ENCODE measurements around the gene GRIK2. TPM values are rescaled to one million over a fixed set of nuclear protein-coding genes. Genes with fewer than 3 reads are reported as not detected.

The GRIK2 gene
- total RNA-seq, 1 donor from 2014 or later, result 2.5 TPM

- DNase-seq (ENCODE audit: low read depth) (peak; percentile 49), FAIRE-seq (no peak)
- no peak overlapping the region for H2AFZ ChIP-seq (ENCODE audit: low read depth, low read length)
- H3K9ac ChIP-seq (ENCODE audit: low read length), result no peak overlapping the region
- peak overlapping the region; percentile 59 for H3K27ac Mint-ChIP-seq (ENCODE audit: unreplicated experiment)
- no peaks in the 10 kb centered on the region for H3K9me3 ChIP-seq (ENCODE audit: insufficient read depth, low read depth, low read length)
- TF ChIP-seq EZH2 (IDR thresholded peaks at IDR 0.05; ENCODE audit: insufficient read depth, low read length) (no peak), CTCF (IDR thresholded peaks at IDR 0.05; ENCODE audit: insufficient read depth, low read depth, low read length) (no peak)
- no peaks in the 10 kb centered on the region for H3K36me3 Mint-ChIP-seq (ENCODE audit: low read depth, unreplicated experiment)
- H3K79me2 ChIP-seq (ENCODE audit: insufficient read depth, low read length), result no peaks in the 10 kb centered on the region
- H3K27ac ChIP-seq (ENCODE audit: low read depth, low read length), result peak overlapping the region; percentile 39
- no peak overlapping the region for H3K4me3 Mint-ChIP-seq (ENCODE audit: unreplicated experiment)
- no peaks in the 10 kb centered on the region for H3K36me3 ChIP-seq (ENCODE audit: insufficient read depth, low read length)
- H3K4me1 Mint-ChIP-seq (ENCODE audit: low read depth, unreplicated experiment), result peaks cover 24% of the 10 kb centered on the region
- H3K27me3 ChIP-seq (ENCODE audit: insufficient read depth, low read length), result no peaks in the 10 kb centered on the region
- peak overlapping the region; percentile 46 for H3K4me2 ChIP-seq (ENCODE audit: low read length)
- H3K9me3 Mint-ChIP-seq (ENCODE audit: unreplicated experiment), result no peaks in the 10 kb centered on the region
- peaks cover 24% of the 10 kb centered on the region for H3K4me1 ChIP-seq (ENCODE audit: insufficient read depth, low read length)
- no peak overlapping the region for H3K4me3 ChIP-seq (ENCODE audit: insufficient read depth, low read depth, low read length)
- no peaks in the 10 kb centered on the region for H3K27me3 Mint-ChIP-seq (ENCODE audit: low read depth, unreplicated experiment)
- no peaks in the 10 kb centered on the region for H4K20me1 ChIP-seq (ENCODE audit: insufficient read depth, low read length)
Observed at GRCh38 chr6:101803136-101803535, 409.6 kb downstream of the GRIK2 start.

- FAIRE-seq, result peak; percentile 56
- Mint-ChIP-seq H3K36me3 (ENCODE audit: low read depth, unreplicated experiment) (no peaks in the 10 kb centered on the region), H3K4me1 (ENCODE audit: low read depth, unreplicated experiment) (peaks cover 24% of the 10 kb centered on the region), H3K27me3 (ENCODE audit: low read depth, unreplicated experiment) (no peaks in the 10 kb centered on the region), H3K27ac (ENCODE audit: unreplicated experiment) (peak overlapping the region; percentile 60), H3K4me3 (ENCODE audit: unreplicated experiment) (no peak overlapping the region), H3K9me3 (ENCODE audit: unreplicated experiment) (no peaks in the 10 kb centered on the region)
- Histone ChIP-seq H3K9me3 (ENCODE audit: insufficient read depth, low read depth, low read length) (no peaks in the 10 kb centered on the region), H4K20me1 (ENCODE audit: insufficient read depth, low read length) (no peaks in the 10 kb centered on the region), H2AFZ (ENCODE audit: low read depth, low read length) (no peak overlapping the region), H3K27ac (ENCODE audit: low read depth, low read length) (peak overlapping the region; percentile 92), H3K36me3 (ENCODE audit: insufficient read depth, low read length) (no peaks in the 10 kb centered on the region), H3K4me1 (ENCODE audit: insufficient read depth, low read length) (peaks cover 24% of the 10 kb centered on the region), H3K79me2 (ENCODE audit: insufficient read depth, low read length) (no peaks in the 10 kb centered on the region), H3K9ac (ENCODE audit: low read length) (peak overlapping the region; percentile 56), H3K4me3 (ENCODE audit: insufficient read depth, low read depth, low read length) (peak overlapping the region; percentile 32), H3K4me2 (ENCODE audit: low read length) (peak overlapping the region; percentile 78), H3K27me3 (ENCODE audit: insufficient read depth, low read length) (no peaks in the 10 kb centered on the region)
- no peak for TF ChIP-seq CTCF (IDR thresholded peaks at IDR 0.05; ENCODE audit: insufficient read depth, low read depth, low read length)
- TF ChIP-seq EZH2 (IDR thresholded peaks at IDR 0.05; ENCODE audit: insufficient read depth, low read length), result no peak
- peak; percentile 97 for DNase-seq (ENCODE audit: low read depth)
Observed at GRCh38 chr6:101806241-101806640, 412.7 kb downstream of the GRIK2 start.

GRCh38 chr6:101811108-101811507, 417.6 kb downstream of the GRIK2 start:
- Mint-ChIP-seq H3K36me3 (ENCODE audit: low read depth, unreplicated experiment) (no peaks in the 10 kb centered on the region), H3K4me3 (ENCODE audit: unreplicated experiment) (no peak overlapping the region), H3K9me3 (ENCODE audit: unreplicated experiment) (no peaks in the 10 kb centered on the region)

More at GRCh38 chr6:101811108-101811507, 417.6 kb downstream of the GRIK2 start:
- H3K4me2 ChIP-seq (ENCODE audit: low read length), result no peak overlapping the region
- H3K4me3 ChIP-seq (ENCODE audit: insufficient read depth, low read depth, low read length), result no peak overlapping the region
- peaks cover 12% of the 10 kb centered on the region for H3K4me1 ChIP-seq (ENCODE audit: insufficient read depth, low read length)
- H3K27ac Mint-ChIP-seq (ENCODE audit: unreplicated experiment), result no peak overlapping the region
- no peak for FAIRE-seq
- no peak overlapping the region for H2AFZ ChIP-seq (ENCODE audit: low read depth, low read length)
- no peaks in the 10 kb centered on the region for H3K27me3 ChIP-seq (ENCODE audit: insufficient read depth, low read length)
- no peak for TF ChIP-seq EZH2 (IDR thresholded peaks at IDR 0.05; ENCODE audit: insufficient read depth, low read length)
- TF ChIP-seq CTCF (IDR thresholded peaks at IDR 0.05; ENCODE audit: insufficient read depth, low read depth, low read length), result no peak
- H3K27me3 Mint-ChIP-seq (ENCODE audit: low read depth, unreplicated experiment), result no peaks in the 10 kb centered on the region
- no peak overlapping the region for H3K9ac ChIP-seq (ENCODE audit: low read length)
- H4K20me1 ChIP-seq (ENCODE audit: insufficient read depth, low read length), result no peaks in the 10 kb centered on the region
- H3K4me1 Mint-ChIP-seq (ENCODE audit: low read depth, unreplicated experiment), result peaks cover 14% of the 10 kb centered on the region
- no peak overlapping the region for H3K27ac ChIP-seq (ENCODE audit: low read depth, low read length)
- DNase-seq (ENCODE audit: low read depth), result no peak
- H3K79me2 ChIP-seq (ENCODE audit: insufficient read depth, low read length), result no peaks in the 10 kb centered on the region
- no peaks in the 10 kb centered on the region for H3K9me3 ChIP-seq (ENCODE audit: insufficient read depth, low read depth, low read length)
- no peaks in the 10 kb centered on the region for H3K36me3 ChIP-seq (ENCODE audit: insufficient read depth, low read length)
